MM.1S (cell line): Measurements from ENCODE around the gene SRP9.

Experiments
- EZH2 ChIP-seq: fragments of 300-600 bp; sonication (generic); optimal IDR thresholded peaks from 2 replicates; pipeline ENCODE3; 2017; ENCODE audit warnings: low read depth, mild to moderate bottlenecking, antibody characterized with exemption, low read length, mixed read lengths
- EZH2phosphoT487 ChIP-seq: fragments of 300-600 bp; sonication (generic); IDR thresholded peaks from 2 replicates; pipeline ENCODE4 v1.6.1; 2018; ENCODE audit warnings: antibody characterized with exemption, low read length
- TF ChIP-seq, protein P1 (sequence below): fragments of 300-600 bp; sonication (generic); IDR thresholded peaks from 2 replicates; pipeline ENCODE4 v1.5.1; 2016; ENCODE audit warnings: antibody characterized with exemption, low read length, mixed read lengths

DNA sequence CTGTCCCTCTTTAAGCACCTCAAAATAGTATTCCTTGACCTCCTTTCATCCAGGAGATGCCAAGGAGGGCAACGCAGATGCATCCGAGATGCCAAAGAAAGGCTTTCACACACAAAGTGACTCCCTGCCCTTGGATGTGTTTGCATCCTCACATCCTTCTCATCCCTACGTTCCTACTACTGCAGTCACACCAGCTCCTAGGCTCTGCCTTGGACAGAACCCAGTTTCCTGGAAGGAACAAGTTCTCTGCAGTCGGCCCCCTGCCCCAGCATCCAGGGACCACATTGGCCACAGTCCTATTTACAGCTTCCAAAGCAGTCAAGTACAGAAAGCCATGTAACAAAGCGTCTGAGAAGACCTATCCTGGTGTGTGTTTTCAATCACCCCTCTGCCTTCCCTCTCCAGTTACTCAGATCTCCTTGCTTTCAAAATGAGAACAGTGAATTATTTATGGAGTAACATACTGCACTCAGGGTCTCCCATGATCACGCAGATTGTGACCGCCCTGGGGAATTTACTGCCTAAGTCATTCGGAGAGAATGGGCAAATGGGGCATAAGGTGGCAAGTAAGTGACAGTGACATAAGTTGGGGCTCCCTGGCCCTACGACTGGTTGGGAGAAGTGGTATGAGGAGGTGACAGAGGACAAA lies 21.8 kb upstream of the SRP9 start:
- TF ChIP-seq EZH2 (no peak), EZH2phosphoT487 (no peak)
- TF ChIP-seq, protein P1, sequence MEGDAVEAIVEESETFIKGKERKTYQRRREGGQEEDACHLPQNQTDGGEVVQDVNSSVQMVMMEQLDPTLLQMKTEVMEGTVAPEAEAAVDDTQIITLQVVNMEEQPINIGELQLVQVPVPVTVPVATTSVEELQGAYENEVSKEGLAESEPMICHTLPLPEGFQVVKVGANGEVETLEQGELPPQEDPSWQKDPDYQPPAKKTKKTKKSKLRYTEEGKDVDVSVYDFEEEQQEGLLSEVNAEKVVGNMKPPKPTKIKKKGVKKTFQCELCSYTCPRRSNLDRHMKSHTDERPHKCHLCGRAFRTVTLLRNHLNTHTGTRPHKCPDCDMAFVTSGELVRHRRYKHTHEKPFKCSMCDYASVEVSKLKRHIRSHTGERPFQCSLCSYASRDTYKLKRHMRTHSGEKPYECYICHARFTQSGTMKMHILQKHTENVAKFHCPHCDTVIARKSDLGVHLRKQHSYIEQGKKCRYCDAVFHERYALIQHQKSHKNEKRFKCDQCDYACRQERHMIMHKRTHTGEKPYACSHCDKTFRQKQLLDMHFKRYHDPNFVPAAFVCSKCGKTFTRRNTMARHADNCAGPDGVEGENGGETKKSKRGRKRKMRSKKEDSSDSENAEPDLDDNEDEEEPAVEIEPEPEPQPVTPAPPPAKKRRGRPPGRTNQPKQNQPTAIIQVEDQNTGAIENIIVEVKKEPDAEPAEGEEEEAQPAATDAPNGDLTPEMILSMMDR, result no peak
